ENCODE measurements around the gene PPARGC1A.
A peak's percentile ranks its signal among the peaks of the same experiment; 100 is the strongest.

PPARGC1A gene

GRCh38 chr4:23911675-23912455 lies 22.0 kb upstream of the PPARGC1A start:
- no peak for DNase-seq (ENCODE audit: low spot score)

- no peak for DNase-seq (ENCODE audit: low spot score)
Measured at GRCh38 chr4:23909671-23910070, 19.8 kb upstream of the PPARGC1A start.

- no peak for DNase-seq (ENCODE audit: low spot score)
Measured at GRCh38 chr4:23906839-23907238, 17.0 kb upstream of the PPARGC1A start.

- DNase-seq (ENCODE audit: low spot score), result no peak
Measured at GRCh38 chr4:23904639-23905071, 14.8 kb upstream of the PPARGC1A start.

GRCh38 chr4:23903859-23904438 lies 14.1 kb upstream of the PPARGC1A start:
- DNase-seq (ENCODE audit: low spot score), result no peak

GRCh38 chr4:23902222-23902804 lies 12.5 kb upstream of the PPARGC1A start:
- no peak for DNase-seq (ENCODE audit: low spot score)

GRCh38 chr4:23900636-23901035 lies 10.8 kb upstream of the PPARGC1A start:
- no peak for DNase-seq (ENCODE audit: low spot score)

GRCh38 chr4:23899565-23899964 lies 9.7 kb upstream of the PPARGC1A start:
- no peak for DNase-seq (ENCODE audit: low spot score)

- no peak for DNase-seq (ENCODE audit: low spot score)
Measured at GRCh38 chr4:23897564-23898109, 7.8 kb upstream of the PPARGC1A start.

GRCh38 chr4:23894021-23894420 lies 4.2 kb upstream of the PPARGC1A start:
- DNase-seq (ENCODE audit: low spot score), result no peak

GRCh38 chr4:23891064-23891421 lies 1.2 kb upstream of the PPARGC1A start:
- no peak for DNase-seq (ENCODE audit: low spot score)

GRCh38 chr4:23890369-23891063 lies 669 bp upstream of the PPARGC1A start:
- no peak for DNase-seq (ENCODE audit: low spot score)

- DNase-seq (ENCODE audit: low spot score), result no peak
Measured at GRCh38 chr4:23889391-23889790, 456 bp downstream of the PPARGC1A start.

- DNase-seq (ENCODE audit: low spot score), result peak; percentile 59
Measured at GRCh38 chr4:23888421-23889319, 1.2 kb downstream of the PPARGC1A start.

- DNase-seq (ENCODE audit: low spot score), result no peak
Measured at GRCh38 chr4:23887989-23888388, 1.9 kb downstream of the PPARGC1A start.

GRCh38 chr4:23887173-23887572 lies 2.7 kb downstream of the PPARGC1A start:
- no peak for DNase-seq (ENCODE audit: low spot score)

- no peak for DNase-seq (ENCODE audit: low spot score)
Measured at GRCh38 chr4:23885943-23886590, 3.8 kb downstream of the PPARGC1A start.

- DNase-seq (ENCODE audit: low spot score), result no peak
Measured at GRCh38 chr4:23884741-23885140, 5.1 kb downstream of the PPARGC1A start.

- DNase-seq (ENCODE audit: low spot score), result no peak
Measured at GRCh38 chr4:23884261-23884660, 5.6 kb downstream of the PPARGC1A start.

GRCh38 chr4:23882976-23883531 lies 6.8 kb downstream of the PPARGC1A start:
- DNase-seq (ENCODE audit: low spot score), result no peak
